HFFc6 (cell line): ENCODE measurements around the gene COL8A2. TPM values are rescaled to one million over a fixed set of nuclear protein-coding genes. Genes with fewer than 3 reads are reported as not detected.

ENCODE experiments used
- DNase-seq: peaks from one replicate; pipeline ENCODE4 v3.0.0-alpha.2; 2018
- H3K27ac Mint-ChIP-seq: 2 replicates; pipeline ENCODE4 v1.8.0; 2020; ENCODE audit warnings: mild to moderate bottlenecking, mixed read lengths
- H3K27me3 Mint-ChIP-seq: 2 replicates; pipeline ENCODE4 v1.8.0; 2021; ENCODE audit warnings: mild to moderate bottlenecking, moderate library complexity, mixed read lengths; ENCODE audit not compliant: insufficient read depth
- H3K36me3 Mint-ChIP-seq: 2 replicates; pipeline ENCODE4 v1.8.0; 2021; ENCODE audit warnings: low read depth, mixed read lengths
- H3K4me1 Mint-ChIP-seq: 2 replicates; pipeline ENCODE4 v1.8.0; 2020; ENCODE audit warnings: low read depth, mixed read lengths
- H3K4me3 Mint-ChIP-seq: 2 replicates; pipeline ENCODE4 v1.8.0; 2020; ENCODE audit warnings: mild to moderate bottlenecking, moderate library complexity, mixed read lengths
- H3K9me3 Mint-ChIP-seq: 2 replicates; pipeline ENCODE4 v1.8.0; 2020; ENCODE audit warnings: mild to moderate bottlenecking, mixed read lengths
- total RNA-seq, 6 experiments: library from RNA; stranded (reverse); fragmentation: NEBNext Ultra II Directional; extraction: Animal tissue kit (Norgen Biotek cat#: 25700); gene quantifications; 2 replicates in 1 of 6; 3 replicates in 5 of 6; pipeline ENCODE4 v1.2.3, GENCODE V29; 2021
- TF ChIP-seq, protein P1 (sequence below): fragments of 200-600 bp; sonication (generic); IDR thresholded peaks from 2 replicates; pipeline ENCODE4 v1.5.0; 2021; ENCODE audit warnings: antibody characterized with exemption, mild to moderate bottlenecking

Gene COL8A2
- total RNA-seq, 6 experiments from 2014 or later, result 1.9 to 6.4 (median 2.4) TPM

DNA sequence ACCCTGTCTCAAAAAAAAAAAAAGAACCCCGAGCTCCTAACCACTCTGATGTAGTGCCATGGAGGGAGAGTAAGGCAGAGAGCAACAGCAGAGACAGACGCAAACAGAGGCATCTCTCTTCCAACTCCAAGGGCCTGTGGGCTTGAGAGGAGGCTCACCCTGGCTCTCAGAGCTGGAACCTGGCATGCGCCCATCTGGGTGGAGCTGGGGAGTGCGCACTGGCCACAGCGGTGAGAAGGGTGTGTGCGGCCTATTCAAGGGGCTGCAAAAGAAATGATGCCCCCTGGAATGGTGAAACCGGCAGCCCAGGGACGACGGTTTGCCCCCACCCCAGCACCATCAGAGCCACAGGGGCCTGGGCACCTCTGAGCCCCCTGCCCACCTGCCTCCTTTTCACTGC, 17.6 kb downstream of the COL8A2 start:
- Mint-ChIP-seq H3K9me3 (no peaks in the 10 kb centered on the region), H3K27me3 (no peaks in the 10 kb centered on the region; the same call in 1 of the 2 replicates), H3K27ac (no peak overlapping the region), H3K36me3 (no peaks in the 10 kb centered on the region), H3K4me3 (no peak overlapping the region), H3K4me1 (peaks cover 40% of the 10 kb centered on the region)
- TF ChIP-seq, protein P1, sequence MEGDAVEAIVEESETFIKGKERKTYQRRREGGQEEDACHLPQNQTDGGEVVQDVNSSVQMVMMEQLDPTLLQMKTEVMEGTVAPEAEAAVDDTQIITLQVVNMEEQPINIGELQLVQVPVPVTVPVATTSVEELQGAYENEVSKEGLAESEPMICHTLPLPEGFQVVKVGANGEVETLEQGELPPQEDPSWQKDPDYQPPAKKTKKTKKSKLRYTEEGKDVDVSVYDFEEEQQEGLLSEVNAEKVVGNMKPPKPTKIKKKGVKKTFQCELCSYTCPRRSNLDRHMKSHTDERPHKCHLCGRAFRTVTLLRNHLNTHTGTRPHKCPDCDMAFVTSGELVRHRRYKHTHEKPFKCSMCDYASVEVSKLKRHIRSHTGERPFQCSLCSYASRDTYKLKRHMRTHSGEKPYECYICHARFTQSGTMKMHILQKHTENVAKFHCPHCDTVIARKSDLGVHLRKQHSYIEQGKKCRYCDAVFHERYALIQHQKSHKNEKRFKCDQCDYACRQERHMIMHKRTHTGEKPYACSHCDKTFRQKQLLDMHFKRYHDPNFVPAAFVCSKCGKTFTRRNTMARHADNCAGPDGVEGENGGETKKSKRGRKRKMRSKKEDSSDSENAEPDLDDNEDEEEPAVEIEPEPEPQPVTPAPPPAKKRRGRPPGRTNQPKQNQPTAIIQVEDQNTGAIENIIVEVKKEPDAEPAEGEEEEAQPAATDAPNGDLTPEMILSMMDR, result no peak
- DNase-seq, result no peak

DNA sequence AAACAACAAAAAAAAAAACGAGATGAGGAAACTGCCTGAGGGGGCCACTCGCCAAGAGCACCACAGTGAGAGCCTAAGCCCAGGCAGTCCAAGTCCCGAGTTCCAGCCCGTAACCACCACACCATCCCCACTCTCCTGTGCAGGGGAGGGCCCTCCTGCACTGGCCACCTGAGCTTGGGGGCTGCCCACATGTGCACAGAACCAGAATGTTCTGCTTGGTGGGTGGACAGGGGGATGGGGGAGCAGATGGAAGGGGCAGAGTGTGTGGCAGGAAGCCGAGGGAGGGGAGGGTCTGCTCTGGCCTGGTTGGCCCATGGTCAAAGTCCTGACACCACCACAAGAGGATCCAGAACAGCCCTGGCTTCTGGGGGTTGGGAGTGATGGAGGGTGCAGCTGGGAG, 18.8 kb downstream of the COL8A2 start:
- no peaks in the 10 kb centered on the region; the same call in 1 of the 2 replicates for H3K27me3 Mint-ChIP-seq
- H3K9me3 Mint-ChIP-seq, result no peaks in the 10 kb centered on the region
- no peaks in the 10 kb centered on the region for H3K36me3 Mint-ChIP-seq

DNA sequence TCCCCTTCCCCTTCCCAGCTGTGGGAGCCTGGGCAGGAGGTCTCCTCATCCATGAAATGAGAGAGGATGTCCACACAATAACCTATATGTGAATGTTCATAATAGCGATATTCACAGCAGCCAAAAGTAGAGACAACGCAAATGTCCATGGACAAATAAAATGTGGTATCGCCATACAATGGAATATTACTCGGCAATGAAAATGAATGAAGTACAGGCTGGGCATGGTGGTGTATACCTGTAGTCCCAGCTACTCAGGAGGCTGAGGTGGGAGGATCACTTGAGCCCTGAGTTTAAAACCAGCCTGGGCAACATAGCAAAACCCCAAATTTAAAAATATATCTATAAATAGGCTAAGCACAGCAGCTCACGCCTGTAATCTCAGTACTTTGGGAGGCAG, 23.5 kb downstream of the COL8A2 start:
- H3K4me1 Mint-ChIP-seq, result peaks cover 16% of the 10 kb centered on the region
- DNase-seq, result no peak
- TF ChIP-seq, protein P1, result no peak
- H3K27ac Mint-ChIP-seq, result no peak overlapping the region
- H3K36me3 Mint-ChIP-seq, result no peaks in the 10 kb centered on the region
- no peak overlapping the region for H3K4me3 Mint-ChIP-seq
- no peaks in the 10 kb centered on the region for H3K9me3 Mint-ChIP-seq
- H3K27me3 Mint-ChIP-seq, result no peaks in the 10 kb centered on the region; the same call in 1 of the 2 replicates

More for the DNA sequence above, 18.8 kb downstream of the COL8A2 start:
- peaks cover 32% of the 10 kb centered on the region for H3K4me1 Mint-ChIP-seq
- no peak for DNase-seq
- no peak overlapping the region for H3K4me3 Mint-ChIP-seq
- TF ChIP-seq, protein P1, result no peak
- no peak overlapping the region for H3K27ac Mint-ChIP-seq

DNA sequence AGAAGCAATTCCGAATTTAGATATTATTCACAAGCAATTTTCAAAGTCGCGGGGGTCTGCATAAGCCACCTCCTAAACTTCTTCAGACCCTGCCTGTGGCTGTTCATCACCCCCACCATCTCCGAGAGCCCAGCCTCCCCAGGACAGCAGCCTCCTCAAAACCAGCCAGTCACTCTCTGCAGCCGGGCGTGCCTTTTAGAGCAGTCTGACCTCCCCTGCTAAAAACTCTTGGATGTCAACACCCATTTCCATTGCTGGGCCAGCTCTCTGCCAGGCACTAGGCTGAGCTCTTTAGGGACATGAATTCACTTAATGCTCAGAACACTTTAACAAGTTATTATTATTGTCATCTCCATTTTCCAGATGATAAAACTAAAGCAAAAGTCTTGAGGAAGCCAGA, 24.6 kb downstream of the COL8A2 start:
- TF ChIP-seq, protein P1, result no peak
- Mint-ChIP-seq H3K9me3 (no peaks in the 10 kb centered on the region), H3K27ac (peak overlapping the region; percentile 58), H3K27me3 (no peaks in the 10 kb centered on the region; the same call in 1 of the 2 replicates), H3K36me3 (no peaks in the 10 kb centered on the region), H3K4me3 (peak overlapping the region; percentile 26; the same call in 1 of the 2 replicates), H3K4me1 (peaks cover 24% of the 10 kb centered on the region)
- DNase-seq, result no peak

DNA sequence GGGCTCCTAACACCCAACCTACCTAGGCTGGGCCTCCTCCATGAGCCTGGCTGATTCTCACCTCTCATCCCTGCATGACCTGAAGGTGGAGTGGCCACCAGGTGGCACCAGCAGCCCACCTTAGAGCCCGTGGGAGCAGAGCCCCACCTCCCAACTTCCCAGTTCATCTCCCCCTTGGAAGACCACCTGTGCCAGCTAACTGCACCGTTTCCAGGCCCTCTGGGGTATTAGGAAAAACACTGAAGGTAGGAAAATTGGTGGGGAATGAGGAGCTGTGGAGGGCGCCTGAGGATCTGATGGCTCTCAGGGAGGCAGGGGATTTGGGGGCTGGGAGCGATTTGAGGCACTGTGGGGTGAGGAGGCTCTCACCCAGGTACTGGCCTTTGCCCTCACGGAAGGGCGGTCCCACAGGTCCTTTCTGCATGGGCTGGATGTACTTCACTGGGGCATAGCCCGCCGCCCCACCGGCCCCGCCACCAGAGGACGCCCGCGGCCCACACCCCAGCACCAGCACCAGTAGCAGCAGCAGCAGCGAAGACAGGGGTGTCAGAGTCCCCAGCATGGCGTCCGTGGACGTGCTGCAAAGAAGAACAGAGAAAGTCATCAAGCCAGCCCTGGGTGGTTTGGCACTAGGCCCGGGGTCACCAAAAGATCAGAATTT, 25.2 kb downstream of the COL8A2 start:
- peaks cover 24% of the 10 kb centered on the region for H3K4me1 Mint-ChIP-seq
- TF ChIP-seq, protein P1, result peak; percentile 95
- H3K27me3 Mint-ChIP-seq, result no peaks in the 10 kb centered on the region; the same call in 1 of the 2 replicates
- no peaks in the 10 kb centered on the region for H3K9me3 Mint-ChIP-seq
- no peaks in the 10 kb centered on the region for H3K36me3 Mint-ChIP-seq
- peak; percentile 58 for DNase-seq
- H3K4me3 Mint-ChIP-seq, result peak overlapping the region; percentile 26
- peak overlapping the region; percentile 58 for H3K27ac Mint-ChIP-seq
